HL-60 (cell line): Measurements from ENCODE around the gene IPPK.

ENCODE experiments used
- DNase-seq, 2 experiments: peaks; one replicate each; pipeline ENCODE4 v3.0.0-alpha.2; 2010 to 2020; ENCODE audit warnings: low read depth in 1 of 2, low spot score in 1 of 2
- H3K27ac ChIP-seq: fragments of 250-450 bp; sonication (Bioruptor Pico); replicated peaks from 2 replicates; pipeline ENCODE4 v1.5.1; 2020; ENCODE audit warnings: mild to moderate bottlenecking, moderate library complexity
- H3K27me3 ChIP-seq: fragments of 250-450 bp; sonication (Bioruptor Pico); 2 replicates; pipeline ENCODE4 v1.5.1; 2021; ENCODE audit warnings: mild to moderate bottlenecking, moderate library complexity; ENCODE audit not compliant: insufficient read depth, poor library complexity, severe bottlenecking
- H3K4me3 ChIP-seq: replicated peaks from 2 replicates; pipeline ENCODE4 v1.5.1; 2011; ENCODE audit warnings: mild to moderate bottlenecking, control low read depth, low read length; ENCODE audit not compliant: insufficient read depth
- CTCF ChIP-seq: IDR thresholded peaks from one replicate; pipeline ENCODE4 v1.5.1; 2011; ENCODE audit warnings: low read length, control low read depth, inconsistent platforms; ENCODE audit not compliant: insufficient read depth
- GABPA ChIP-seq: IDR thresholded peaks from 2 replicates; pipeline ENCODE4 v1.6.1; 2012; ENCODE audit warnings: low read depth
- POLR2AphosphoS5 ChIP-seq: IDR thresholded peaks from 2 replicates; pipeline ENCODE4 v1.6.1; 2012; ENCODE audit warnings: low read depth
- REST ChIP-seq: IDR thresholded peaks from 2 replicates; pipeline ENCODE4 v1.6.1; 2012; ENCODE audit warnings: low read depth; ENCODE audit not compliant: insufficient replicate concordance
- SPI1 ChIP-seq: IDR thresholded peaks from 2 replicates; pipeline ENCODE4 v1.6.1; 2012; ENCODE audit warnings: low read depth, mild to moderate bottlenecking, borderline replicate concordance

Gene IPPK

GRCh38 chr9:92647671-92648473, 22.1 kb downstream of the IPPK start:
- DNase-seq = no peak
- H3K27me3 ChIP-seq = no peaks in the 10 kb centered on the region
- H3K27ac ChIP-seq = no peak overlapping the region
- TF ChIP-seq POLR2AphosphoS5 (no peak), CTCF (no peak), SPI1 (no peak), GABPA (no peak), REST (no peak)
- H3K4me3 ChIP-seq = no peak overlapping the region

GRCh38 chr9:92645041-92645440, 24.9 kb downstream of the IPPK start:
- TF ChIP-seq GABPA = no peak
- no peak for TF ChIP-seq CTCF
- no peak for TF ChIP-seq POLR2AphosphoS5
- TF ChIP-seq REST = no peak
- TF ChIP-seq SPI1 = no peak
- no peaks in the 10 kb centered on the region for H3K27me3 ChIP-seq
- DNase-seq = no peak
- H3K4me3 ChIP-seq = no peak overlapping the region
- no peak overlapping the region for H3K27ac ChIP-seq

- no peak overlapping the region for H3K4me3 ChIP-seq
- H3K27ac ChIP-seq = no peak overlapping the region
- TF ChIP-seq CTCF (no peak), GABPA (no peak), SPI1 (no peak), REST (no peak), POLR2AphosphoS5 (no peak)
- no peak for DNase-seq
- H3K27me3 ChIP-seq = no peaks in the 10 kb centered on the region
These were observed 25.7 kb downstream of the IPPK start for GRCh38 chr9:92644278-92644677.
